Tibial artery (tissue), 4 donors: ENCODE data around the gene CNN2.

Experiments
- DNase-seq, 2 donors: peaks; one replicate each; pipeline ENCODE4 v3.0.0-alpha.2; 2019
- H3K27ac ChIP-seq, 2 donors: fragments of 200-600 bp; sonication (generic) in 1 of 2; 1 replicate in 1 of 2; 2 replicates in 1 of 2; pipeline ENCODE4 v1.5.1; 2018 to 2019; ENCODE audit warnings: mild to moderate bottlenecking in 1 of 2
- H3K27me3 ChIP-seq, 2 donors: fragments of 200-600 bp; sonication (generic) in 1 of 2; one replicate each; pipeline versions ENCODE4 v1.5.1 to v1.6.0; 2016 to 2019
- H3K36me3 ChIP-seq, 3 donors: fragments of 200-600 bp; sonication (generic) in 2 of 3; one replicate each; pipeline ENCODE4 v1.5.1; 2016 to 2019; ENCODE audit warnings: mild to moderate bottlenecking in 2 of 3
- H3K4me1 ChIP-seq, 4 donors: fragments of 200-600 bp; sonication (generic) in 2 of 4; 1 replicate in 3 of 4; 2 replicates in 1 of 4; pipeline ENCODE4 v1.5.1; 2016 to 2019
- H3K4me3 ChIP-seq, 2 donors: fragments of 200-600 bp; sonication (generic) in 1 of 2; 1 replicate in 1 of 2; 2 replicates in 1 of 2; pipeline ENCODE4 v1.5.1; 2018 to 2019; ENCODE audit warnings: mild to moderate bottlenecking in 2 of 2
- H3K9me3 ChIP-seq, 3 donors: fragments of 200-600 bp; sonication (generic) in 1 of 3; one replicate each; pipeline ENCODE4 v1.5.1; 2016 to 2019
- intact Hi-C: fragments of 100-400 bp; cut with DNase I; formaldehyde crosslinking; loops from one replicate; pipeline ENCODE4 v1.15.0; 2023; ENCODE audit warnings: low total_unique reads
- TF ChIP-seq, protein P1 (sequence below), 2 experiments: fragments of 200-600 bp in 1 of 2; fragments of 450-650 bp in 1 of 2; IDR thresholded peaks; one replicate each; pipeline ENCODE4 v1.5.1; 2017 to 2019; ENCODE audit warnings: antibody characterized with exemption in 2 of 2, mild to moderate bottlenecking in 1 of 2, moderate library complexity in 1 of 2

Gene CNN2

DNA sequence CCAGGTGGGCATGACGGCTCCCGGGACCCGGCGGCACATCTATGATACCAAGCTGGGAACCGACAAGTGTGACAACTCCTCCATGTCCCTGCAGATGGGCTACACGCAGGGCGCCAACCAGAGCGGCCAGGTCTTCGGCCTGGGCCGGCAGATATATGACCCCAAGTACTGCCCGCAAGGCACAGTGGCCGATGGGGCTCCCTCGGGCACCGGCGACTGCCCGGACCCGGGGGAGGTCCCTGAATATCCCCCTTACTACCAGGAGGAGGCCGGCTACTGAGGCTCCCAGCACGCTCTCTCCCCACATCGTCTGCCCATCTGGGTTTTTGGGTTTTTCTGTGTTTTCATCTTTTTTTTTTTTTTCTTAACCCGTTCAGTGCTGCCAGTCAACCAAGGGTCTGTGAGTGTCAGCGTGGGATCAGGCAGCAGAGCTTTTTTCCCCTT, 11.2 kb downstream of the CNN2 start:
- Histone ChIP-seq H3K9me3 (no peaks in the 10 kb centered on the region), H3K36me3 (peaks cover 34 to 41% (median 35%) of the 10 kb centered on the region in 3 donors), H3K27ac (peak overlapping the region in 1 of 2 donors; percentile 10), H3K27me3 (peaks cover 0 to 14% of the 10 kb centered on the region in 2 donors), H3K4me3 (no peak overlapping the region), H3K4me1 (peaks cover 0 to 50% (median 38%) of the 10 kb centered on the region in 4 donors)
- intact Hi-C loops, result no loop called here
- TF ChIP-seq, protein P1, sequence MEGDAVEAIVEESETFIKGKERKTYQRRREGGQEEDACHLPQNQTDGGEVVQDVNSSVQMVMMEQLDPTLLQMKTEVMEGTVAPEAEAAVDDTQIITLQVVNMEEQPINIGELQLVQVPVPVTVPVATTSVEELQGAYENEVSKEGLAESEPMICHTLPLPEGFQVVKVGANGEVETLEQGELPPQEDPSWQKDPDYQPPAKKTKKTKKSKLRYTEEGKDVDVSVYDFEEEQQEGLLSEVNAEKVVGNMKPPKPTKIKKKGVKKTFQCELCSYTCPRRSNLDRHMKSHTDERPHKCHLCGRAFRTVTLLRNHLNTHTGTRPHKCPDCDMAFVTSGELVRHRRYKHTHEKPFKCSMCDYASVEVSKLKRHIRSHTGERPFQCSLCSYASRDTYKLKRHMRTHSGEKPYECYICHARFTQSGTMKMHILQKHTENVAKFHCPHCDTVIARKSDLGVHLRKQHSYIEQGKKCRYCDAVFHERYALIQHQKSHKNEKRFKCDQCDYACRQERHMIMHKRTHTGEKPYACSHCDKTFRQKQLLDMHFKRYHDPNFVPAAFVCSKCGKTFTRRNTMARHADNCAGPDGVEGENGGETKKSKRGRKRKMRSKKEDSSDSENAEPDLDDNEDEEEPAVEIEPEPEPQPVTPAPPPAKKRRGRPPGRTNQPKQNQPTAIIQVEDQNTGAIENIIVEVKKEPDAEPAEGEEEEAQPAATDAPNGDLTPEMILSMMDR (IDR thresholded peaks at IDR 0.05), result no peak
- no peak for DNase-seq

DNA sequence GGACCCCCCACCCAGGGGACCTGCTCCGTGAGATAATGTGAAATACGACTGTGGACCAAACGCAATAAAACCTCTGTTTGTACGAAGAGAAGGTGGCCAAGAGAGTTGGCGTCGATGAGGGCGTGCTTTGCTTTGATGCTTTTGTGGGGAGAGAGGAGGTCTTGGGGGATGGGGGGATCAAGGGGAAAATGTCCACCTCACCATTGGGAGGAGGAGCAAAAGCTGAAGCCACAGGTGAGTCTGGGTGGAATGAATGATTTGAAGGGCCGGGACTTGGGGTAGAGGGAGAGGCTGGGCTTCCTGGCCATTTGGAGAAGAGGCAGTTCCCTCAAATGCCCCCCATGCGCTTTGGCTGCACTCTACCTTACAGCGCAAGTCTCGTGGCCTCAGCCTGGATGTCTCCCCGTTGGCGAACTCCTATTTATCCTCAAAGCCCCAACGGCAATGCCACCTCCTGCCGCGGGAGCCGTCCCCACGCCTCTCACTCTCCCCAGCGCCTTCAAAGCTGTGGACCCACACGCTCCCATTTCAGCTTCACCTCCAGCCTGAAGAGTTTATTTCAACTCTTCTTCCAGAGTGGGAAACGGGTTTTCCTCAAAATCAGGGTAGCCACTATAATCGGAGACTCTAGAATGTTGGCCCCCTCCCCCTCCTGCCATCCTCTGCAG, 12.7 kb downstream of the CNN2 start:
- Histone ChIP-seq H3K4me3 (peak overlapping the region; percentile 47 to 48), H3K4me1 (peaks cover 0 to 56% (median 40%) of the 10 kb centered on the region in 4 donors)
- intact Hi-C loops, result no loop called here

DNA sequence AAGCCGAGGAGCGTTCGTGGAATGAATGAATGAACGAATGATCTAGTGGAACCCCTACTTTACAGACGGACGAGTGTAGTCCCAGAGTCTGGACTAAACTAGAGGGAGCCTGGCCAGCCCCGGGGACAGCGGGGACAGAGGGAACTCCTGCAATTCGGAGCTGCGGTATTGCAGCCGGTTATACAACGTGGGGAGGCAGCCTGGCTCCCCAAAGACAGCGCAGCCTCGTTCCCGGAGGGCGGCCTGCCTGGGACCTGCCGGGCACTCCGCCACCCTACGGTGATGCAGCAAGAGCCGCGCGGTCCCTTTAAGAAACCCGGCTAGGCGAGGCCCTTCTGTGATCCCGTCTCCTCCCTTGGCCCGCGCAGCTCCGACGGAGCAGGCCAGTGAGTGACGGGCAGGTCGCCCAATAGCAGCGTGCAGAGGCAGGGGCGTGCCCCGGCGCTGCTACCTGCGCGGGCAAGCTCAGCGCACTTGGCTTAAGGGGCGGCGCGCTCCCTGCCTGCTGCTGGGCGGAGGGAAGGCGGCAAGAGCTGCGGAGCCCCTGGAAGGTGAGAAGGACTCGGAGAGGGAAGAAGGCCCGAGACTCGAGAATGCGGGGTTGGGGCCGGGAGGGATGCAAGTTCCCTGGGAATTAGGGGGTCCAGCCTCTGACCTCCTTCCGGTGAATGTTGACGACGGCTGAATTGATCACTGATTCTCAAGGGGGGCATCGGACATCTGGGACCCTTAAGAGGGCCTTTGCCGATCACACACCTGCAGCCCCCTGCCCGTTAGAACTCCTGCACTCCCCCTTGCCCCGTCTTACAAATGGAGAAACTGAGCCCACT, 13.5 kb downstream of the CNN2 start, which contains the start of gene ABCA7:
TSS of gene ABCA7 (plus strand) at position 462 of the 830 bp plus-strand sequence. CDS start 1,255 bp downstream, outside the sequence.
- intact Hi-C loops, result loop anchor here (5.0 kb wide), 1 partner anchor 52 kb away; no protein-coding TSS in a partner anchor
- Histone ChIP-seq H3K36me3 (peaks cover 25 to 32% (median 27%) of the 10 kb centered on the region in 3 donors), H3K27me3 (peaks cover 0 to 27% of the 10 kb centered on the region in 2 donors), H3K27ac (peak within 1 kb of the TSS in 1 of 2 donors; percentile 62), H3K4me1 (peaks cover 0 to 56% (median 40%) of the 10 kb centered on the region in 4 donors), H3K4me3 (peak within 1 kb of the TSS; percentile 47 to 48), H3K9me3 (no peaks in the 10 kb centered on the region)
- peak; percentile 95 to 98 for DNase-seq
- TF ChIP-seq, protein P1 (IDR thresholded peaks at IDR 0.05), result no peak

More for the DNA sequence above, 12.7 kb downstream of the CNN2 start:
- no peak for DNase-seq
- TF ChIP-seq, protein P1 (IDR thresholded peaks at IDR 0.05), result no peak
- Histone ChIP-seq H3K9me3 (no peaks in the 10 kb centered on the region), H3K27me3 (peaks cover 0 to 25% of the 10 kb centered on the region in 2 donors), H3K36me3 (peaks cover 25 to 32% (median 27%) of the 10 kb centered on the region in 3 donors), H3K27ac (peak overlapping the region in 1 of 2 donors; percentile 59)

DNA sequence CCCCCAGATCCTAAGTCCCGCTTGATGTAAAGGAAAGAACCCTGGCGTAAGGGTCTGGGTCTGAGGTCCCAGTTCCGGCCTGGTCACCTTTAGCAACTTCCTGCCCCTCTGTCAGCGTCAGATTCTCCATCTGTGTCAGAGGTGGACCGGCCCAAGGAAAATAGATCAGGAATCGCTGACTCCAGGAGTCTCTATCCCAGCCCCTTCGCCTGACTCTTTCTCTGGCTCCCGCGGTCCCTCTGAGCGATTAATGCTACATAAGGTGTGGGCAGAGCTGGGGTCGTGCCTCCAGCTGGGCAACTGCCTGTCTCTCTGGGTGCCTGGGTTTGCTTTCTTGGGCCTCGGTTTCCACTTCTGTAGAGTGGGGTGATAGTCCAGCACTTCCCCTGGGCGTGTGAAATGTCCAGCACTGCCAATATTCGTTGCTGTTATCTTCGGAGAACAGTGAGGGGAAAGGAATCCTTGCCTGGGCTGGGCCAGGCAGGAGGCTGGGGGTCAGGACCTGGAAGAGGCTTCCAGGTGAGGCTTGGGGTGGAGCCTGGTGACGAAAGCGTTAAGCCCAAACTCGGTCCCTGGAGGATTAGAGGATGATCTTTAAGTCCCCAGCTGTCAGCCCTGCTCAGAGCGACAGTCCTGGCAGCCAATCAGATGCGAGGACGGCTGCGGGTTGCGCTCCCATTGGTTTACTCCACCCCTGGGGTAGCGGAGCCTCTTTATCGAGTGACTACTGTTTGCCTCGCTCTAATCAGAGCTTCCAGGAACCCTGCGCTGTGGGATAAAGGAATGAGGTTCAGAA, 14.3 kb downstream of the CNN2 start:
- Histone ChIP-seq H3K36me3 (peaks cover 19 to 24% (median 20%) of the 10 kb centered on the region in 3 donors), H3K4me3 (peak overlapping the region; percentile 47 to 48), H3K4me1 (peaks cover 0 to 56% (median 40%) of the 10 kb centered on the region in 4 donors), H3K9me3 (no peaks in the 10 kb centered on the region), H3K27me3 (peaks cover 0 to 27% of the 10 kb centered on the region in 2 donors), H3K27ac (peak overlapping the region in 1 of 2 donors; percentile 62)
- DNase-seq, result peak; percentile 79 to 90
- intact Hi-C loops, result loop anchor here (5.0 kb wide), 1 partner anchor 52 kb away; no protein-coding TSS in a partner anchor
- TF ChIP-seq, protein P1 (IDR thresholded peaks at IDR 0.05), result no peak
